Psoas muscle (tissue), 8 donors: ENCODE measurements around the gene EXTL1. TPM values are rescaled to one million over a fixed set of nuclear protein-coding genes. Genes with fewer than 3 reads are reported as not detected.

ENCODE experiments used
- ATAC-seq, 4 donors: fragments of 200-7000 bp; cut with Tn5 transposase; one replicate each; pipeline ENCODE4 v1.9.1; 2020; ENCODE audit warnings: moderate library complexity in 3 of 4, mild to moderate bottlenecking in 2 of 4
- DNase-seq, 2 donors: peaks; one replicate each; pipeline ENCODE4 v3.0.0-alpha.2; 2020
- H3K27ac ChIP-seq: fragments of 200-600 bp; one replicate; pipeline ENCODE4 v1.8.0; 2022
- H3K27me3 ChIP-seq, 3 donors: fragments of 200-600 bp in 1 of 3; one replicate each; pipeline versions ENCODE4 v1.6.1 to v1.8.0; 2013 to 2022; ENCODE audit warnings: low read length in 2 of 3, mild to moderate bottlenecking in 2 of 3, moderate library complexity in 1 of 3; ENCODE audit not compliant: insufficient read depth in 3 of 3
- H3K36me3 ChIP-seq, 2 donors: fragments of 200-600 bp in 1 of 2; one replicate each; pipeline versions ENCODE4 v1.6.1 to v1.8.0; 2013 to 2022; ENCODE audit warnings: low read depth in 1 of 2, mild to moderate bottlenecking in 1 of 2, moderate library complexity in 1 of 2; ENCODE audit not compliant: insufficient read depth in 1 of 2
- H3K4me1 ChIP-seq: fragments of 200-600 bp; one replicate; pipeline ENCODE4 v1.8.0; 2022
- H3K4me3 ChIP-seq: fragments of 200-600 bp; one replicate; pipeline ENCODE4 v1.8.0; 2022; ENCODE audit warnings: mild to moderate bottlenecking
- H3K9me3 ChIP-seq: fragments of 200-600 bp; one replicate; pipeline ENCODE4 v1.8.0; 2022
- WGBS, 3 donors: extraction: QIAGEN DNeasy Blood & Tissue Kit; methylation state at CpG; one replicate each; pipeline versions ENCODE4 v1.1.6 to v1.1.7; 2013; 5-methylcytosine and 5-hydroxymethylcytosine counted together
- intact Hi-C, 2 donors: fragments of 100-400 bp; cut with DNase I; formaldehyde crosslinking; loops; one replicate each; pipeline versions ENCODE4 v1.11.0 to v1.14.2; 2022
- polyA plus RNA-seq, 3 donors: library from polyadenylated mRNA; stranded (reverse); fragments of 200-250 nt; gene quantifications; one replicate each; pipeline ENCODE4 v1.2.3, GENCODE V29; 2013
- total RNA-seq, 4 donors: library from RNA; stranded (reverse); fragmentation: NEBNext Ultra II Directional in 2 of 4; extraction: Animal tissue kit (Norgen Biotek cat#: 25700) in 2 of 4; gene quantifications; one replicate each; pipeline versions ENCODE4 v1.2.1 to v1.2.4, GENCODE V29; 2021 to 2023
- TF ChIP-seq, protein P1 (sequence below): fragments of 200-600 bp; IDR thresholded peaks from one replicate; pipeline ENCODE4 v1.8.0; 2022; ENCODE audit warnings: antibody characterized with exemption
- donor health status: healthy with polysubstance abuse.
- donor health status: DM: no; HTN: no; CAD: no; lungs with moderate emphysema.
- donor health status: Bipolar disorder and iron deficiency.
- donor health status: healthy.
- donor health status: DM: yes; HTN: yes; CAD: no.
- donor health status: DM: no; HTN: no; CAD: no.
- donor health status: DM: no; HTN: no; CAD: no.
- donor health status: DM: yes; HTN: yes; CAD: no.

Gene EXTL1
- total and polyA plus RNA-seq, 7 donors, result 0.39 to 4.6 (median 1.1) TPM

DNA sequence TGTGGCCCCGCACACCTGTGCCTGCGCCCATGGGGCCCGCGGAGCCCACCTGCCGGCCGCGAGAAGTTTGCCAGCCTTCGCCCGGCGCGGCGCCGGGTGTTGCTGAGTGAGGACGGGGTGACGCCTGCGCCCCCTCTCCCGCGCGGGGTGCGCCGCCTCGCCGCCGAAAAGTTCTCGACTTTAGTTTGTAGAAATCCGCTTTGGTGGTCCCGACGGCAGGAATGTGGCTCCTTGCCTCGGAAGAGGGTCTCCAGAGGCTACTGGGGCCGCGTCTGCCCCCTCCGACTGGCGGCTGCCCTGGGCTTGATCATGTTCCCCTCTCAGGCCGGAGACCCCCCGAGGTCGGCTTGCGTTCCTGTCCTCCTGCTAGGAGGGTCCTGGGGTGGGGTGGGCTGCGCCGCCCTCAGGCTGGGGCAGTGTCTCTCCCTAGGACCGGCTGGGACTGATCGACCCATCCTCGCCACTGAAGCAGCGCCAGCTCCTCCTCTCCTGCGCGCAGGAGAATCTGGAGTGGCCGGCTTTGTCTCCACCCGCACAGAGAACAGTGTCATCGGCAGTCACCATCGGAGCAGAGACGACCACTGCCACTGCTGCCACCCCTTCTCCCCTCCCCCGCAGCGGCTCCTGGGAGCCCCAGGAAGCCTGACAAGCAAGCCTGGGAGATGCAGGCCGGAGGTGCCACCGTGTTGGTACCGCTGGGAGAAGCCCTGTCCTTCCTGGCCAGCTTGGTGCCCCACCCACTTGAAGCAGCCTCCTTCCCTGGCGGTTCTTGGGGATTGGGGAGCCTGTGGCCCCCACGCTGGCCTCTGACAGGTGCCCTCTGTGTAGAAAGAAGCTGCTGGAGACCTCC lies 24.9 kb downstream of the EXTL1 start:
- Histone ChIP-seq H3K9me3 (no peaks in the 10 kb centered on the region), H3K4me1 (peaks cover 7% of the 10 kb centered on the region), H3K27me3 (peaks cover 0 to 8% (median 0%) of the 10 kb centered on the region in 3 donors), H3K4me3 (peak overlapping the region; percentile 53), H3K27ac (peak overlapping the region; percentile 88), H3K36me3 (peaks cover 0 to 8% of the 10 kb centered on the region in 2 donors)
- TF ChIP-seq, protein P1, sequence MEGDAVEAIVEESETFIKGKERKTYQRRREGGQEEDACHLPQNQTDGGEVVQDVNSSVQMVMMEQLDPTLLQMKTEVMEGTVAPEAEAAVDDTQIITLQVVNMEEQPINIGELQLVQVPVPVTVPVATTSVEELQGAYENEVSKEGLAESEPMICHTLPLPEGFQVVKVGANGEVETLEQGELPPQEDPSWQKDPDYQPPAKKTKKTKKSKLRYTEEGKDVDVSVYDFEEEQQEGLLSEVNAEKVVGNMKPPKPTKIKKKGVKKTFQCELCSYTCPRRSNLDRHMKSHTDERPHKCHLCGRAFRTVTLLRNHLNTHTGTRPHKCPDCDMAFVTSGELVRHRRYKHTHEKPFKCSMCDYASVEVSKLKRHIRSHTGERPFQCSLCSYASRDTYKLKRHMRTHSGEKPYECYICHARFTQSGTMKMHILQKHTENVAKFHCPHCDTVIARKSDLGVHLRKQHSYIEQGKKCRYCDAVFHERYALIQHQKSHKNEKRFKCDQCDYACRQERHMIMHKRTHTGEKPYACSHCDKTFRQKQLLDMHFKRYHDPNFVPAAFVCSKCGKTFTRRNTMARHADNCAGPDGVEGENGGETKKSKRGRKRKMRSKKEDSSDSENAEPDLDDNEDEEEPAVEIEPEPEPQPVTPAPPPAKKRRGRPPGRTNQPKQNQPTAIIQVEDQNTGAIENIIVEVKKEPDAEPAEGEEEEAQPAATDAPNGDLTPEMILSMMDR, result no peak
- peak; percentile 5 to 19 (median 10) for ATAC-seq
- WGBS, 3 donors, result 6 to 16% (median 7%) methylated on average over 49 to 57 of the region's 57 CpGs
- peak in 1 of 2 donors; percentile 87 for DNase-seq
- intact Hi-C loops, result no loop called here

DNA sequence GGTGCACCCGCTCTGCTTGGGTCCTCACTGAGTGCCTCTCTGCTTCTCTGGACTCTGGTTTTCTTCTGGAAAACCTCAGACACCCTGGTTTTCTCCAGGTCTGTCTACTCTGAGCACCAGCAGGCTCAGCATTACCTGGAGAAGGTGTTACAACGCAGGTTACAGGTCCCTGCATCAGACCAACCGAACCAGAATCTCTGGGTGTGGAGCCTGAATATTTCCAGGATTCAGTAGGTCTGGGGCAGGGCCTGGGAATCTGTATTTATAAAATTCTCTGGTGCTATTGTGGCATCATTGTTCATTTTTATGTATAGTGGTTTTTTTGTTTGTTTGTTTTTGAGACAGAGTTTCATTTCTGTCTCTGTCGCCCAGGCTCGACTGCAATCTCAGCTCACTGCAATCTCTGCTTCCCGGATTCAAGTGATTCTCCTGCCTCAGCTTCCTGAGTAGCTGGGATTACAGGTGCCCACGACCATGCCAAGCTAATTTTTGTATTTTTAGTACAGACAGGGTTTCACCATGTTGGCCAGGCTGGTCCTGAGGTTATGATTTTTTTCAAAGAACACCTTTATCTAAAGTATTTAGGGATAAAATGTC lies 25.8 kb downstream of the EXTL1 start:
- Histone ChIP-seq H3K4me3 (no peak overlapping the region), H3K36me3 (peaks cover 0 to 17% of the 10 kb centered on the region in 2 donors), H3K4me1 (peaks cover 7% of the 10 kb centered on the region), H3K27ac (peak overlapping the region; percentile 88), H3K27me3 (peaks cover 0 to 8% (median 0%) of the 10 kb centered on the region in 3 donors), H3K9me3 (no peaks in the 10 kb centered on the region)
- 74 to 82% (median 78%) methylated on average over 7 of the region's 7 CpGs for WGBS, 3 donors
- DNase-seq, result no peak
- ATAC-seq, result peak in 3 of 4 donors; percentile 0 to 2 (median 1)
- intact Hi-C loops, result no loop called here
- TF ChIP-seq, protein P1, result no peak

DNA sequence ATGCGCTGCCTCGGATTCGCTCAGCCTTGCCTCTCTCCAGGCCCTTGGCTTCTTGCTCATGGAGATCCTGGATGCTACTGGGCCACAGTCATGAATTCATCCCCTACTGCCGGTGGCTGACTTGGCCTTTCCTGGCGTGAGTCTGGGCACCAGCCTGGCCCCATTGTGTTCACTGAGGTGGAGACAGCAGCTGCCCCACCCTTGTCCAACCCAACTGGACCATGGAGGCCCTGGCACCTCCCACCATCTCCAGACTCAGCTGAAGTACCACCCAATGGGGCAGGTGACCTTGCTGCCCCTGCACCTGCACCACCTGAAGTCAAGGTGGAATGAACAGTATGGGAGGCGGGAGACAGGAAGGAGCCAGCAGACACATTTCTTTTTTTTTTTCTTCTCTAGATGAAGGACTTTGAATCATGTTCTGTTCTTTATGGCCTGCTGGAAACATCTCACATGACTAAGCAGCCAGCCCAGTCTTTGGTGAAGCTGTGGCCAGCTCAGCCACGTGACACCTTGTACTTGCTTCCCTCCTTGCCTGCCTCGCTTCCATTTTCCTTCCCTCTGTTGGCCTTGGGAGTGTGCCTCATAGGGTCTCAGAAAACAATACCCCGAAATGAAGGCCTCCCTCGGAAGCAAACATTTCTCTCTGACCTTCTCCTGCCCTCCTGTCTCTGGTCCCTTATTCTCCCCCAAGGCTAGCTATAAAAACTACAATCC lies 28.1 kb downstream of the EXTL1 start:
- TF ChIP-seq, protein P1, result no peak
- 32 to 57% (median 34%) methylated on average over 10 of the region's 10 CpGs for WGBS, 3 donors
- peak; percentile 21 to 71 (median 53) for ATAC-seq
- H3K36me3 ChIP-seq, result peaks cover 6 to 40% of the 10 kb centered on the region in 2 donors
- peak overlapping the region; percentile 88 for H3K27ac ChIP-seq
- peak; percentile 41 to 90 for DNase-seq
- peaks cover 0 to 8% (median 0%) of the 10 kb centered on the region in 3 donors for H3K27me3 ChIP-seq
- H3K4me3 ChIP-seq, result no peak overlapping the region
- intact Hi-C loops, result no loop called here
- H3K4me1 ChIP-seq, result peaks cover 14% of the 10 kb centered on the region
- no peaks in the 10 kb centered on the region for H3K9me3 ChIP-seq

DNA sequence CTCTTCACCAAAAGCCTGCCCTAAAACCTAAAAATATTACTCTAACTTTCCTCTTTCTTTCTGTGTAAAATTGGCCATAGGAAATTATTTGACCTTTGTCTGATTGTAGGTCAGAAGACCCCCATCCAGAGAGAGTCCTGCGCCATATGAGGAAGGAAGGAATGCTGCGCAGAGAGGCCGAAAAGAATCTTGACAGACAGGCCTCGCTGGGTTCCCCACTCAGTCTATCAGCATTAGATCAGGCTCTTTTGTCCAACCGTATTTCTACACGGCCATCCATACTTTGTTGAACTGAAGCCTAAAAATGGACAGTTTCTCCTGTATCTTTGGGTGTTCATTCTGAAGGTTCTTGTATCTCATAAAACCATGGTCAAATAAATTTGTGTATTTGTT lies 28.7 kb downstream of the EXTL1 start:
- peaks cover 0 to 6% (median 0%) of the 10 kb centered on the region in 3 donors for H3K27me3 ChIP-seq
- H3K36me3 ChIP-seq, result peaks cover 6 to 46% of the 10 kb centered on the region in 2 donors
- TF ChIP-seq, protein P1, result no peak
- intact Hi-C loops, result no loop called here
- H3K4me3 ChIP-seq, result no peak overlapping the region
- peak overlapping the region; percentile 88 for H3K27ac ChIP-seq
- H3K9me3 ChIP-seq, result no peaks in the 10 kb centered on the region
- WGBS, 3 donors, result 57 to 84% (median 66%) methylated on average over 6 of the region's 6 CpGs
- peak in 3 of 4 donors; percentile 2 to 11 (median 5) for ATAC-seq
- no peak for DNase-seq
- peaks cover 14% of the 10 kb centered on the region for H3K4me1 ChIP-seq
